H1 (cell line): Measurements from ENCODE around the gene AIMP1. TPM values are rescaled to one million over a fixed set of nuclear protein-coding genes. Genes with fewer than 3 reads are reported as not detected.

Experiments used
- CTCF ChIA-PET: fragments of 300-600 bp; sonication (Branson Sonifier 250); formaldehyde crosslinking; loops from one replicate; lab custom pipeline; 2021; ENCODE audit not compliant: partially characterized antibody; lab: Charles Lee
- POLR2A ChIA-PET: fragments of 300-600 bp; sonication (Branson Sonifier 250); formaldehyde crosslinking; loops from one replicate; lab custom pipeline; 2021; ENCODE audit warnings: inconsistent platforms; ENCODE audit not compliant: partially characterized antibody; lab: Charles Lee
- DNase-seq, 2 experiments: peaks; one replicate each; pipeline versions ENCODE4 v3.0.0 to v3.0.0-alpha.2; 2010 to 2022; ENCODE audit warnings: low spot score in 2 of 2, low read depth in 1 of 2, mixed read lengths in 1 of 2
- FAIRE-seq: peaks from 2 replicates; lab custom pipeline; 2011; peaks lifted over from hg19 to GRCh38; lab: Jason Lieb, UNC
- H2AFZ ChIP-seq: 2 replicates; pipeline ENCODE4 v1.8.1; 2012; ENCODE audit warnings: low read length, inconsistent platforms
- H2AK5ac ChIP-seq: 2 replicates; pipeline ENCODE4 v1.6.1; 2013; ENCODE audit warnings: low read depth, low read length
- H2BK120ac ChIP-seq: replicated peaks from 2 replicates; pipeline ENCODE3; 2013; ENCODE audit warnings: low read depth, low read length, inconsistent platforms
- H2BK12ac ChIP-seq: 2 replicates; pipeline ENCODE4 v1.6.1; 2013; ENCODE audit warnings: low read depth, low read length
- H2BK15ac ChIP-seq: 2 replicates; pipeline ENCODE4 v1.6.1; 2013; ENCODE audit warnings: low read length
- H2BK20ac ChIP-seq: 2 replicates; pipeline ENCODE4 v1.6.1; 2013; ENCODE audit warnings: low read length
- H2BK5ac ChIP-seq: 2 replicates; pipeline ENCODE4 v1.6.1; 2013; ENCODE audit warnings: low read depth, low read length
- H3K14ac ChIP-seq: 2 replicates; pipeline ENCODE4 v1.6.1; 2013; ENCODE audit warnings: inconsistent platforms; ENCODE audit not compliant: insufficient read length
- H3K18ac ChIP-seq: 2 replicates; pipeline ENCODE4 v1.6.1; 2013; ENCODE audit warnings: low read length; ENCODE audit errors: extremely low read depth
- H3K23ac ChIP-seq: 2 replicates; pipeline ENCODE4 v1.6.1; 2013; ENCODE audit warnings: inconsistent platforms; ENCODE audit not compliant: insufficient read length
- H3K23me2 ChIP-seq: 2 replicates; pipeline ENCODE4 v1.6.1; 2013; ENCODE audit warnings: low read depth, low read length
- H3K27ac ChIP-seq: 2 replicates; pipeline ENCODE4 v1.6.1; 2011; ENCODE audit warnings: low read depth, low read length, inconsistent platforms
- H3K27me3 ChIP-seq, 4 experiments: replicated peaks in 1 of 4; 1 replicate in 1 of 4; 2 replicates in 3 of 4; pipeline versions ENCODE4 v1.6.1 to v1.8.1; 2011 to 2013; ENCODE audit warnings: low read length in 3 of 4, mild to moderate bottlenecking in 3 of 4, inconsistent platforms in 2 of 4, mixed read lengths in 2 of 4, moderate library complexity in 1 of 4; ENCODE audit not compliant: control insufficient read depth in 3 of 4, insufficient read depth in 3 of 4; ENCODE audit errors: extremely low read depth in 1 of 4
- H3K36me3 ChIP-seq, 4 experiments: 2 replicates each; pipeline versions ENCODE4 v1.6.1 to v1.8.1; 2011 to 2013; ENCODE audit warnings: mild to moderate bottlenecking in 4 of 4, low read length in 3 of 4, moderate library complexity in 2 of 4, control low read depth in 1 of 4, inconsistent platforms in 1 of 4; ENCODE audit not compliant: insufficient read depth in 4 of 4, control insufficient read depth in 2 of 4
- H3K4ac ChIP-seq: replicated peaks from 2 replicates; pipeline ENCODE3; 2013; ENCODE audit warnings: low read length, low read depth, mixed read lengths, inconsistent platforms; ENCODE audit not compliant: insufficient read length
- H3K4me1 ChIP-seq, 4 experiments: replicated peaks in 1 of 4; 1 replicate in 1 of 4; 2 replicates in 3 of 4; pipeline versions ENCODE4 v1.6.1 to v1.8.1; 2011 to 2013; ENCODE audit warnings: low read length in 3 of 4, inconsistent platforms in 2 of 4, mixed read lengths in 1 of 4; ENCODE audit not compliant: insufficient read depth in 4 of 4, control insufficient read depth in 3 of 4
- H3K4me2 ChIP-seq, 2 experiments: 2 replicates each; pipeline versions ENCODE4 v1.6.1 to v1.8.1; 2011 to 2013; ENCODE audit warnings: low read depth in 2 of 2, low read length in 2 of 2, control low read depth in 1 of 2, inconsistent platforms in 1 of 2, mild to moderate bottlenecking in 1 of 2; ENCODE audit not compliant: insufficient read depth in 1 of 2
- H3K4me3 ChIP-seq, 4 experiments: fragments of 200-600, 300-600 bp in 1 of 4; sonication (generic), shearing (Covaris generic), sonication (Bioruptor Twin) in 1 of 4; 2 replicates each; pipeline versions ENCODE4 v1.5.1 to v1.8.1; 2011 to 2016; ENCODE audit warnings: low read length in 4 of 4, low read depth in 3 of 4, control low read depth in 2 of 4, inconsistent platforms in 2 of 4, mild to moderate bottlenecking in 2 of 4, mixed read lengths in 1 of 4, moderate library complexity in 1 of 4; ENCODE audit not compliant: insufficient read depth in 2 of 4; ENCODE audit errors: extremely low read depth in 1 of 4
- H3K56ac ChIP-seq: replicated peaks from 2 replicates; pipeline ENCODE3; 2013; ENCODE audit warnings: low read depth, mild to moderate bottlenecking, mixed read lengths, low read length, inconsistent platforms; ENCODE audit not compliant: insufficient read length
- H3K79me1 ChIP-seq: 2 replicates; pipeline ENCODE4 v1.6.1; 2013; ENCODE audit warnings: low read depth, low read length, control low read depth
- H3K79me2 ChIP-seq, 2 experiments: 2 replicates each; pipeline versions ENCODE4 v1.6.1 to v1.8.1; 2012 to 2013; ENCODE audit warnings: low read length in 2 of 2, mild to moderate bottlenecking in 2 of 2, inconsistent platforms in 1 of 2; ENCODE audit not compliant: insufficient read depth in 2 of 2, control insufficient read depth in 1 of 2
- H3K9ac ChIP-seq, 4 experiments: replicated peaks in 1 of 4; 1 replicate in 1 of 4; 2 replicates in 3 of 4; pipeline versions ENCODE4 v1.6.1 to v1.8.1; 2011 to 2013; ENCODE audit warnings: low read depth in 3 of 4, low read length in 3 of 4, control low read depth in 2 of 4, mild to moderate bottlenecking in 2 of 4, moderate library complexity in 2 of 4, inconsistent platforms in 1 of 4; ENCODE audit errors: extremely low read depth in 1 of 4
- H3K9me3 ChIP-seq, 2 experiments: 2 replicates each; pipeline versions ENCODE4 v1.6.1 to v1.8.1; 2012 to 2013; ENCODE audit warnings: mild to moderate bottlenecking in 2 of 2, moderate library complexity in 2 of 2, control low read depth in 1 of 2, inconsistent platforms in 1 of 2, low read depth in 1 of 2, low read length in 1 of 2, mixed read lengths in 1 of 2; ENCODE audit not compliant: insufficient read depth in 2 of 2
- H4K20me1 ChIP-seq, 2 experiments: replicated peaks in 1 of 2; 2 replicates each; pipeline versions ENCODE3 to v1.8.1; 2011 to 2013; ENCODE audit warnings: inconsistent platforms in 2 of 2, low read length in 2 of 2, mild to moderate bottlenecking in 1 of 2; ENCODE audit not compliant: insufficient read depth in 2 of 2, control insufficient read depth in 1 of 2
- H4K5ac ChIP-seq: 2 replicates; pipeline ENCODE4 v1.6.1; 2013; ENCODE audit warnings: low read length, low read depth, mixed read lengths, inconsistent platforms; ENCODE audit not compliant: insufficient read length
- H4K8ac ChIP-seq: 2 replicates; pipeline ENCODE4 v1.8.0; 2013; ENCODE audit warnings: mild to moderate bottlenecking, moderate library complexity, low read length, inconsistent platforms; ENCODE audit not compliant: insufficient read depth; ENCODE audit errors: extremely low read depth
- H4K91ac ChIP-seq: replicated peaks from 2 replicates; pipeline ENCODE3; 2013; ENCODE audit warnings: low read length, mixed read lengths, inconsistent platforms; ENCODE audit not compliant: insufficient read length
- BACH1 ChIP-seq: IDR thresholded peaks from 2 replicates; pipeline ENCODE4 v1.6.1; 2012; ENCODE audit warnings: low read length, improper control_type of control experiment
- JUND ChIP-seq: IDR thresholded peaks from 2 replicates; pipeline ENCODE4 v1.6.1; 2011; ENCODE audit warnings: mild to moderate bottlenecking, improper control_type of control experiment, low read length
- NANOG ChIP-seq: IDR thresholded peaks from 2 replicates; pipeline ENCODE4 v1.6.1; 2011; ENCODE audit warnings: low read length, low read depth, mild to moderate bottlenecking, inconsistent platforms; ENCODE audit not compliant: insufficient read depth, poor library complexity, severe bottlenecking
- SIN3A ChIP-seq, 2 experiments: IDR thresholded peaks in 1 of 2; conservative IDR thresholded peaks in 1 of 2; 2 replicates each; pipeline ENCODE4 v1.6.1; 2011 to 2012; ENCODE audit warnings: low read length in 2 of 2, improper control_type of control experiment in 1 of 2, low read depth in 1 of 2, mild to moderate bottlenecking in 1 of 2
- SIRT6 ChIP-seq: IDR thresholded peaks from one replicate; pipeline ENCODE4 v1.7.1; 2012; ENCODE audit warnings: low read length, inconsistent platforms
- SIX5 ChIP-seq: IDR thresholded peaks from 2 replicates; pipeline ENCODE4 v1.6.1; 2011; ENCODE audit warnings: mild to moderate bottlenecking, low read depth, low read length
- TAF1 ChIP-seq: IDR thresholded peaks from 2 replicates; pipeline ENCODE4 v1.6.1; 2011; ENCODE audit warnings: mild to moderate bottlenecking, low read depth, low read length
- polyA plus RNA-seq, 7 experiments: library from polyadenylated mRNA; depleted of rRNA in 3 of 7; stranded (reverse) in 5 of 7; unstranded in 2 of 7; fragments of >200 nt in 5 of 7; fragments of 200-250 nt in 2 of 7; gene quantifications; 1 replicate in 5 of 7; 2 replicates in 1 of 7; 4 replicates in 1 of 7; pipeline versions ENCODE4 v1.2.1 to v1.2.3, GENCODE V29; 2011 to 2013; ENCODE audit warnings: missing spikeins in 2 of 7, mixed read lengths in 2 of 7
- total RNA-seq: library from RNA; stranded (reverse); fragmentation: NEBNext Ultra II Directional; extraction: Animal tissue kit (Norgen Biotek cat#: 25700); gene quantifications from 2 replicates; pipeline ENCODE4 v1.2.1, GENCODE V29; 2021

The AIMP1 gene
- total and polyA plus RNA-seq, 2 of the 8 experiments (the other 6 are each of a cell fraction or from before 2014, with no cell fraction given): 7.9 to 54.6 TPM

- Histone ChIP-seq H3K9me3 (no peaks in the 10 kb centered on the region), H2BK120ac (no peak overlapping the region)
- TF ChIP-seq SIX5 (no peak), TAF1 (no peak), SIN3A (conservative IDR thresholded peaks at IDR 0.05 in 1 of 2, IDR thresholded peaks at IDR 0.05 in 1 of 2; ENCODE audit: low read depth in 1 of 2, low read length in 2 of 2) (no peak), SIRT6 (no peak), BACH1 (no peak), NANOG (no peak), JUND (no peak)
- TF ChIP-seq, all 59 proteins: peak for 0
- ChIA-PET POLR2A (no interaction called here), CTCF (interaction anchor here (0.5 to 0.7 kb wide), 3 partner anchors 95 to 236 kb away, joined by 3 read pairs; no protein-coding TSS in a partner anchor)
- no peak overlapping the region for H3K56ac ChIP-seq
- H3K79me1 ChIP-seq: no peaks in the 10 kb centered on the region
- DNase-seq: no peak
- H2BK15ac ChIP-seq: no peak overlapping the region
- no peak overlapping the region for H2AK5ac ChIP-seq
- H4K5ac ChIP-seq: no peak overlapping the region
- H3K4me1 ChIP-seq: no peaks in the 10 kb centered on the region; a peak in 1 of 7 replicates
- no peaks in the 10 kb centered on the region for H3K36me3 ChIP-seq
- H3K79me2 ChIP-seq: no peaks in the 10 kb centered on the region
- H3K4me3 ChIP-seq: no peak overlapping the region
- H2BK5ac ChIP-seq: no peak overlapping the region
- H4K8ac ChIP-seq: no peak overlapping the region
- no peak overlapping the region for H3K4ac ChIP-seq
- no peak overlapping the region for H4K91ac ChIP-seq
- no peak overlapping the region for H3K18ac ChIP-seq
- H3K4me2 ChIP-seq: no peak overlapping the region
- H3K14ac ChIP-seq: no peak overlapping the region
- no peak overlapping the region for H3K9ac ChIP-seq
- no peak overlapping the region for H3K27ac ChIP-seq
- FAIRE-seq: no peak
- H2AFZ ChIP-seq: no peak overlapping the region
- no peaks in the 10 kb centered on the region for H4K20me1 ChIP-seq
- no peaks in the 10 kb centered on the region for H3K23me2 ChIP-seq
- H3K23ac ChIP-seq: no peak overlapping the region
- H2BK20ac ChIP-seq: no peak overlapping the region
- no peaks in the 10 kb centered on the region for H3K27me3 ChIP-seq
- no peak overlapping the region for H2BK12ac ChIP-seq
Observed at GRCh38 chr4:106268786-106269185, 47.6 kb upstream of the AIMP1 start.
